ENCODE measurements around the gene CD27. TPM values are rescaled to one million over a fixed set of nuclear protein-coding genes. Genes with fewer than 3 reads are reported as not detected.

Gene CD27
- total and polyA plus RNA-seq, 5 donors: 0.27 to 0.80 (median 0.31) TPM; not detected in 1

- intact Hi-C loops (cut with DNase I): no loop called here
- no peaks in the 10 kb centered on the region for H3K4me1 ChIP-seq (ENCODE audit: control insufficient read depth, insufficient read depth, low read length)
- no peak overlapping the region for H3K27ac ChIP-seq (ENCODE audit: low read length)
- H3K4me3 ChIP-seq (ENCODE audit: low read length): no peak overlapping the region
- no peaks in the 10 kb centered on the region for H3K27me3 ChIP-seq (ENCODE audit: control insufficient read depth, insufficient read depth)
- ATAC-seq: no peak
- WGBS: 91% methylated on average over 13 of the region's 13 CpGs
- no peak for DNase-seq
- no peaks in the 10 kb centered on the region for H3K9me3 ChIP-seq (ENCODE audit: control insufficient read depth, low read length)
Measured at GRCh38 chr12:6435961-6436715, 8.6 kb upstream of the CD27 start.

GRCh38 chr12:6437586-6437985 lies 7.2 kb upstream of the CD27 start:
- no peaks in the 10 kb centered on the region for H3K9me3 ChIP-seq (ENCODE audit: control insufficient read depth, low read length)
- H3K27me3 ChIP-seq (ENCODE audit: control insufficient read depth, insufficient read depth): no peaks in the 10 kb centered on the region
- WGBS: 88% methylated on average over 3 of the region's 3 CpGs
- H3K4me1 ChIP-seq (ENCODE audit: control insufficient read depth, insufficient read depth, low read length): no peaks in the 10 kb centered on the region
- no peak overlapping the region for H3K27ac ChIP-seq (ENCODE audit: low read length)
- no peak for ATAC-seq
- no peak overlapping the region for H3K4me3 ChIP-seq (ENCODE audit: low read length)
- DNase-seq: no peak
- intact Hi-C loops (cut with DNase I): no loop called here

- ATAC-seq: no peak
- Histone ChIP-seq H3K27me3 (ENCODE audit: control insufficient read depth, insufficient read depth) (no peaks in the 10 kb centered on the region), H3K4me3 (ENCODE audit: low read length) (no peak overlapping the region), H3K9me3 (ENCODE audit: control insufficient read depth, low read length) (no peaks in the 10 kb centered on the region), H3K27ac (ENCODE audit: low read length) (no peak overlapping the region), H3K4me1 (ENCODE audit: control insufficient read depth, insufficient read depth, low read length) (no peaks in the 10 kb centered on the region)
- intact Hi-C loops (cut with DNase I): no loop called here
- DNase-seq: no peak
- 86% methylated on average over 12 of the region's 12 CpGs for WGBS
Measured at GRCh38 chr12:6438345-6438744, 6.4 kb upstream of the CD27 start.

GRCh38 chr12:6440391-6440790 lies 4.4 kb upstream of the CD27 start:
- DNase-seq (no peak), ATAC-seq (no peak)
- intact Hi-C loops (cut with DNase I): no loop called here
- H3K27ac ChIP-seq (ENCODE audit: low read length): no peak overlapping the region
- H3K4me1 ChIP-seq (ENCODE audit: control insufficient read depth, insufficient read depth, low read length): no peaks in the 10 kb centered on the region
- 52% methylated on average over 1 of the region's 1 CpG for WGBS
- no peak overlapping the region for H3K4me3 ChIP-seq (ENCODE audit: low read length)
- no peaks in the 10 kb centered on the region for H3K27me3 ChIP-seq (ENCODE audit: control insufficient read depth, insufficient read depth)
- no peaks in the 10 kb centered on the region for H3K9me3 ChIP-seq (ENCODE audit: control insufficient read depth, low read length)

- intact Hi-C loops (cut with DNase I): no loop called here
- ATAC-seq: no peak
- Histone ChIP-seq H3K4me1 (ENCODE audit: control insufficient read depth, insufficient read depth, low read length) (no peaks in the 10 kb centered on the region), H3K4me3 (ENCODE audit: low read length) (no peak overlapping the region), H3K27me3 (ENCODE audit: control insufficient read depth, insufficient read depth) (no peaks in the 10 kb centered on the region), H3K27ac (ENCODE audit: low read length) (no peak overlapping the region), H3K9me3 (ENCODE audit: control insufficient read depth, low read length) (no peaks in the 10 kb centered on the region)
- 76% methylated on average over 9 of the region's 9 CpGs for WGBS
- no peak for DNase-seq
Measured at GRCh38 chr12:6442836-6443235, 1.9 kb upstream of the CD27 start.

GRCh38 chr12:6443361-6443983 lies 1.3 kb upstream of the CD27 start:
- no peak overlapping the region for H3K27ac ChIP-seq (ENCODE audit: low read length)
- H3K9me3 ChIP-seq (ENCODE audit: control insufficient read depth, low read length): no peaks in the 10 kb centered on the region
- no peaks in the 10 kb centered on the region for H3K27me3 ChIP-seq (ENCODE audit: control insufficient read depth, insufficient read depth)
- DNase-seq: no peak
- H3K4me3 ChIP-seq (ENCODE audit: low read length): no peak overlapping the region
- intact Hi-C loops (cut with DNase I): no loop called here
- WGBS: 57% methylated on average over 9 of the region's 9 CpGs
- ATAC-seq: no peak
- no peaks in the 10 kb centered on the region for H3K4me1 ChIP-seq (ENCODE audit: control insufficient read depth, insufficient read depth, low read length)

GRCh38 chr12:6444031-6444430 lies 724 bp upstream of the CD27 start:
- H3K27ac ChIP-seq (ENCODE audit: low read length): no peak overlapping the region
- H3K4me1 ChIP-seq (ENCODE audit: control insufficient read depth, insufficient read depth, low read length): no peaks in the 10 kb centered on the region
- ATAC-seq: no peak
- intact Hi-C loops (cut with DNase I): no loop called here
- no peaks in the 10 kb centered on the region for H3K27me3 ChIP-seq (ENCODE audit: control insufficient read depth, insufficient read depth)
- DNase-seq: no peak
- no peak overlapping the region for H3K4me3 ChIP-seq (ENCODE audit: low read length)
- no peaks in the 10 kb centered on the region for H3K9me3 ChIP-seq (ENCODE audit: control insufficient read depth, low read length)
- 78% methylated on average over 4 of the region's 4 CpGs for WGBS

- Histone ChIP-seq H3K4me3 (ENCODE audit: low read length) (peak overlapping the region; percentile 57), H3K9me3 (ENCODE audit: control insufficient read depth, low read length) (no peaks in the 10 kb centered on the region), H3K27ac (ENCODE audit: low read length) (peak overlapping the region; percentile 99), H3K4me1 (ENCODE audit: control insufficient read depth, insufficient read depth, low read length) (peaks cover 3% of the 10 kb centered on the region), H3K27me3 (ENCODE audit: control insufficient read depth, insufficient read depth) (no peaks in the 10 kb centered on the region)
- ATAC-seq: no peak
- 69% methylated on average over 16 of the region's 16 CpGs for WGBS
- intact Hi-C loops (cut with DNase I): no loop called here
- DNase-seq: no peak
Measured at GRCh38 chr12:6450091-6450868, 5.5 kb downstream of the CD27 start.

- DNase-seq (peak in 1 of 3 donors; percentile 68), ATAC-seq (peak in 1 of 2 donors; percentile 12)
- H3K4me1 ChIP-seq (ENCODE audit: control insufficient read depth, insufficient read depth, low read length): peaks cover 3% of the 10 kb centered on the region
- H3K27me3 ChIP-seq (ENCODE audit: control insufficient read depth, insufficient read depth): no peaks in the 10 kb centered on the region
- intact Hi-C loops (cut with DNase I): no loop called here
- no peaks in the 10 kb centered on the region for H3K9me3 ChIP-seq (ENCODE audit: control insufficient read depth, low read length)
- 10% methylated on average over 11 of the region's 11 CpGs for WGBS
- H3K27ac ChIP-seq (ENCODE audit: low read length): peak overlapping the region; percentile 99
- H3K4me3 ChIP-seq (ENCODE audit: low read length): peak overlapping the region; percentile 57
Measured at GRCh38 chr12:6450869-6451347, 6.2 kb downstream of the CD27 start.

- Histone ChIP-seq H3K4me1 (ENCODE audit: control insufficient read depth, insufficient read depth, low read length) (peaks cover 3% of the 10 kb centered on the region), H3K4me3 (ENCODE audit: low read length) (peak within 1 kb of the TSS; percentile 57), H3K27me3 (ENCODE audit: control insufficient read depth, insufficient read depth) (no peaks in the 10 kb centered on the region), H3K27ac (ENCODE audit: low read length) (peak within 1 kb of the TSS; percentile 99), H3K9me3 (ENCODE audit: control insufficient read depth, low read length) (no peaks in the 10 kb centered on the region)
- ATAC-seq (peak; percentile 93 to 95), DNase-seq (peak; percentile 86 to 95 (median 94))
- 2% methylated on average over 27 of the region's 27 CpGs for WGBS
- intact Hi-C loops (cut with DNase I): no loop called here
Measured at GRCh38 chr12:6451348-6452244, 6.8 kb downstream of the CD27 start, which contains the start of gene TAPBPL. Gene TAPBPL (plus strand): TSS chr12:6452042. CDS start chr12:6452249, 207 bp downstream.

Data from right cardiac atrium (tissue), 5 donors.